GM18907 (cell line): Measurements from ENCODE around the gene ZSWIM5.
A peak's percentile ranks its signal among the peaks of the same experiment; 100 is the strongest.

ENCODE experiments used
- ATAC-seq: cut with Tn5 transposase; IDR thresholded peaks from one replicate; pipeline ENCODE4 v1.9.1; 2021; ENCODE audit warnings: mild to moderate bottlenecking, moderate library complexity; ENCODE audit not compliant: unreplicated experiment

Gene ZSWIM5

DNA sequence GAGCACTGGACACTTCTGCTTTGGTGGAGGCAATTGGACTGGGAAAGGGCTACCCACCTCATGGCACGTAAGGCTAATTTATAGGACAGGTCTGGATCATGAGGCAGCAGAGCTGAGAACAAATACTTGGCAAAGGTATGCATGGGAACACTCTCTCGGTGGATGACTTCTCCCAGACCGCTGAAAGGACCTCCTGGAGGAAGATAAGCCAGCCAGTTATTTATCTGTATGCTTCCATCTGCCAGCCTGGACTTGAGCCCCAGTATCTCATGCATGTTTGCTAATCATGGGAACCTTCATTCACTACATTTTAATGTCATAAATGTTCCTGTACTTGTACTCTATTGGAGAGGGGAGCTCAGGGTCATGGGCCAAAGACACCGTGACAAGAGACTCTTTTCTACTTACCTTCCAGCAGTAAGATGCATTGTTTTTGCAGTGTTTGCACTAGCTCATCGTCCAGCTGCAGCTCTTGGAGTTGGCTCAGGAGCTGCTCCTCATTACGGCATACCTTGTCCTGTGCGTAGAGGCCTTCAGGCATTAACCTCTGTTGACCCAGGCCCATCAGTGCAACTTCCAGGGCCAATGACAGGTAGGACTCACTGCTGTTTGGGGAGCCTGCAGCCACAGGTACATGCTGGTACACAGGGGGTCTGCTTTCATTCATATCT lies 170.6 kb downstream of the ZSWIM5 start:
- ATAC-seq = no peak

DNA sequence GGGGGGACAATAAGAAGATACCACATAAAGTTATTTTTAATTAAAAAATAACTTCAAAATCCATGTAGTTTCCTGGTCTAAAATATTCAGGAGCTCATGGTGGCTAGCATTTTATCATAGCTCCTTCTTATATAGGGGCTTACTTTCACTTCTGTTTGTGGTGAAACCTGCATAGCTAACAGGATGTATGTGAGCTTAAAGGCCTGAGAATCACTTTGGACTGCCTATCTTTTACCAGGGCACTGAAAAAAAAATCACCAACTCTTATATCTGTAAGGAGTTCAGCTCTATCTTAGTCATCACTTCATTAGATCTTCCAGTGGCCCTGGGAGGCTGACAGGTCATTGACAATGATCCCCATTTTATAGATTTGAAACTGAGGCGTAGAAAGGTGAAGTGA lies 173.0 kb downstream of the ZSWIM5 start:
- no peak for ATAC-seq

DNA sequence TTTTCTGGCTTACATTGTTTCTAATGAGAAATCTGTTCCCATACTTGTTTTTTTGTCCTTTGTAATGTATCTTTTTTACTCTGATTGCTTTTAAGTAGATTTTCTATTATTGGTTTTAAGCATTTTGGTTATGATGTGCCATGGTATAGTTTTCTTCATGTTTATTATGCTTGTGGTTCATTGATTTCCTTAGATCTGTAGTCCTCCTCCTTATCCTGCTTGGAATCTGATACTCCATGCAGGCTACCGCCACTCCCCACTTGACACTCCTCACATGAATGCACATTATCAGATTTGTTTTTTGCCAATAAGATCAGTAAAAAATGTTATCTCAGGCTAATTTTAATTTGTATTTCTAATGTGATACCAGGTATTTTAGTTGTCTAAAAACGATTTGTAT lies 173.6 kb downstream of the ZSWIM5 start:
- no peak for ATAC-seq

DNA sequence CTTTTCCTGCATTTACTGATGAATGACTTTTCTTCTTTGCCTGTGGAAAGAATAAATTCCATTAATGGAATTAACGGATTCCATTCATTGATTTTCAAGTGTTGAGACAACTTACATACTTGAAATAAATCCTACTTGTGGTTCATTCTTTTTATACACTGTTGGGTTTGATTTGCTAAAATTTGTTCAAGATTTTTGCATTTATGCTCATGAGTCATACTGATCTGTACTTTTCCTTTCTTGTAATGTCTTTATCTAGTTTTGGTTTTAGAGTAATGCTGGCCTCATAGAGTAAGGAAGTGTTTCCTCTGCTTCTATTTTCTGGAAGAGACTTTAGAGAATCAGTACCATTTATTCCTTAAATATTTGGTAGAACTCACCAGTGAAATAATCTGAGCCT lies 180.0 kb downstream of the ZSWIM5 start:
- ATAC-seq = no peak

DNA sequence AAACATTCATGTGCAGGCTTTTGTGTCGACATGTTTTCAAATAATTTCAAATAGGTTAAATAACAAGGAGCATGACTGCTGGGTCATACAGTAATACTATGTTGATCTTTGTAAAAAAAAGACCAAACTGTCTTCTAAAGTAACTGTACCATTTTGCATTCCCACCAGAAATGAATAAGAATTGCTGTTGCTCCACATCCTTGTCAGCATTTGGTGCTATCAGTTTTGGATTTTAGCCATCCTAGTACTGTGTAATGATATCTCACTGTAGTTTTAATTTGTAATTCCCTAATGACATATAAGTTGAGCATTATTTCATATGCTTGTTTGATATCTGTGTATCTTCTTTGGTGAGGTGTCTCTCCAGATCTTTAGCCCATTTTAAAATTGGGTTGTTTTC lies 182.7 kb downstream of the ZSWIM5 start:
- no peak for ATAC-seq

DNA sequence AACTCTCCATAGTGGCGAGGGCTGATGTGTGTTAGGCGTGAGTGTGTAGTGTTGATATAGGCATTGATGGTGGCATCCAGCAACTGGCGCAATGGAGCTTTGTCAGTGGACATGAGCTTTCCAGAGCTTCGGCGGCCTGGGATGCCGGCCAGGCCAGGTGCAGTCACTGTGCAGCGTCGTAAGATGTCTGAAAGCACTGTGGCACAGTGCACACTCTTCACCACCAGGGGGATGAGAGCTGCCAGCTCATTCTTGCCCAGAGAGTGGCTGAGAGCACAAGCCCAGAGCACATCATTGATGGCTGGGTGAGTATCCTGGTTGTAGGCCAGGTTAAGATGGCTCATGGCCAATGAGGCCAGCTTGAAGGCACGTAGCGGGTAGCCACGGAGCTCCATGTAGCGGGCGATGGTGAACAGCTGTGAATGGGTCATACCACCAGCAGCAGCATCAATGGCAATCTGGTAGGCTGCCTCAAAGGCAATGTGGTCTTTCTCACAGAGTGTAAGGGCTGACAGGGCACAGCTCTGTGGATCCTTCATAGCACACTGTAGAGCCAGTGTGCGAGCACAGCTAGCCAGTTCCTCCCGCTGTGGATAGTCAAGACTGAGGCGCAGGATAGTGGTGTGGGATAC lies 187.7 kb downstream of the ZSWIM5 start:
- ATAC-seq = peak; percentile 66

DNA sequence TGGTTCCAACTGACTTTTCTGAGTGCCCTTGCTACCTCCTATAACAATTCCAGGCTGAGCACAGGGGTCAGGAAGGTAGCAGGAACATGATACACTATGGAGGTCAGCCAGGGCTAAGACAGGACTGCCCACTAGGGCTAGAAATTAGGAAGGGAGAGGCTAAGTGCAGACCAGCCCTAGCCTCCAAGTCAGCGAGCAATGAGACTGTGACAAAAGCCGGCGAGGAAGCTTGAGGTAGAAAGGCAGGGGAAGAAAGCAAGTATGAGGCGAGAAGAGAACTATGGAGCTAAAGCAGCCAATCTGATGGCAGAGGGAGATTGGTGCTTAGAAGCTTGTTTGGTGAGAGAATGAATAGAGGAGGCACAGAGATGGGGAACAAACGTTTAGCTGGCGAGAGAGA lies 189.6 kb downstream of the ZSWIM5 start:
- ATAC-seq = no peak

DNA sequence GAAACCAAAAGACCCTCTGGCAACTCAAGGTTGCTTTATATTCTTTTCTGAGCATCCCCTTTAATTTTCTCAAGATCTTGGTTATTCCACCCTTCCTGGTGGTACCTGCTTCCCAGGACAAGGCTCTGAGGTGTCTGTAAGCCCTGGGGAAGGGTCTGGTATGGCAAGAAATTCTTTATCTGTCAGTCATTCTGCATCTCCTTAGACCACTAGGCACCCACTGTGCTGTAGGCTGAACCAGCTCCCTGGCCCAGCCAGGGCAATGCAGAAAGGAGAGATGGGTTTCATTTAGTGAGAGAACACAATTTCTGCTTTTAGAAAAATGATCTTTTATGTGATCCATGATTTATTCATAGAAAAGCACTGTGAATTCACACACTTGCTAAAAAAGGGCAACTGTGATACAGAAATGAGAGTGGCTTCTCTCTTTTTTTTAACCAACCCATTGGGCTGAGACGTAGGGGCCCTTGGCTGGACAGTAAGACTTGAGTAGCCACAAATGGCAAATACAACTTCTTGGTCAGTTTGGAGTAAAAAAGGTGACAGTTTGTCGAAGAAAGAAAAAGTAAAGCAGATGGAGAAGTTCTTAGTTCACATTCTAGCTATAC lies 190.2 kb downstream of the ZSWIM5 start:
- ATAC-seq = no peak

DNA sequence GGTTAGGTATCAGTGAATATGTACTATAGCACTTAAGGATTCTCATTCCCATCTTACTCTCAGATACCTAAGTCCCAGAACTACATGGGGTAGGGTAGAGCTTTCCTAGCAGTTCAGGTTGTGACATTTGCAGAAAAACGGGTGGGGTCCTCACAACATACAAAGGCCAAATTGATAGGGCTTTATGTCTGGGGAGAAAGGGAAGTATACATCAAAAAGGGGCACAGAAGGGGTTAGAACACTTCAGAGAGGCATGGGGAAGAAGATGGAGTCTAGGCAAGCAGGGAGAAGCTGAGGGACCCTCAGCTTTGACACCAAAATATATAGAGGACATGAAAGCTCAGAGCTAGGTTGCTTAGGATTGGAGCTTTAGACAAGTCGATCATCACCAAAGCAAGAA lies 190.7 kb downstream of the ZSWIM5 start:
- no peak for ATAC-seq

DNA sequence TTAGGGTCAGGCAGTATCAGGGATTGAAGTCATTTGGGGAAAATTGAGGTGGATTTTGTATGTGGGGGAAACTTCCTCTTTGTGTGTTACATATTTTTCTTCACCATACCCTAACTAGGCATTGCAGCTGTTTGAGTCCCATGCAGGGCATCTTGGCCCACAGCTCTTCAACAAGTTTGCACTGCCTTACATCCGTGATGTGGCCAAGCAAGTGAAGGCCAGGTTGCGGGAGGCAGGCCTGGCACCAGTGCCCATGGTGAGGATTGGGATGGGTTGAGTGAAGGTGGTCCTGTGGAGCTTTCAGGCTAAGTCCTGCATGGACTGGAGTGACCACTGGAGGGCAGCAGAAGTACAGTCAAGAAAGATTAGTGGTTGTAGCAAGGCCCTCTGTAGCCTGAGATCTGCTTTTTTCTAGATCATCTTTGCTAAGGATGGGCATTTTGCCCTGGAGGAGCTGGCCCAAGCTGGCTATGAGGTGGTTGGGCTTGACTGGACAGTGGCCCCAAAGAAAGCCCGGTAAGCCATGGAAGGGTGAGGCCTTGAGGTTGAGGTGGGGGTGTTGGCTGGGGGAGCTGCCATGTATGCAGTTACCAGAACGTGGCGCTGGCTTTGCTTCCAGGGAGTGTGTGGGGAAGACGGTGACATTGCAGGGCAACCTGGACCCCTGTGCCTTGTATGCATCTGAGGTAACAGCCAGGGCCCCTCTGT lies 191.9 kb downstream of the ZSWIM5 start:
- no peak for ATAC-seq

DNA sequence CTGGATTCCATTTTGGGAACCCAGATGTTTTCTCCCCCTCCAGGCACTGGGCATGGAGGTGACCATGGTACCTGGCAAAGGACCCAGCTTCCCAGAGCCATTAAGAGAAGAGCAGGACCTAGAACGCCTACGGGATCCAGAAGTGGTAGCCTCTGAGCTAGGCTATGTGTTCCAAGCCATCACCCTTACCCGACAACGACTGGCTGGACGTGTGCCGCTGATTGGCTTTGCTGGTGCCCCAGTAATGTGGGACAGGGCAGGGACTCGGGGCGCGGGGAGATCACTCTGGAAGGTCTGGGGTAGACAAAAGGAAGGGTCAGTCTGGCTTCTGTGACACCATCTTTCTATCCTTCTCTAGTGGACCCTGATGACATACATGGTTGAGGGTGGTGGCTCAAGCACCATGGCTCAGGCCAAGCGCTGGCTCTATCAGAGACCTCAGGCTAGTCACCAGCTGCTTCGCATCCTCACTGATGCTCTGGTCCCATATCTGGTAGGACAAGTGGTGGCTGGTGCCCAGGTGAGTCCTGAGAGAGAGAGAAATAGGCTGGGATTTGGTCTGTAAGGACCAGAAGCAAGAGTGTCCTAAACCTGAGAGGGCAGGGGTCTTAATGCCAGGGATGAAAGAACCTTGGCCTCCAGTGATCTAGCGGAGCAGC lies 192.7 kb downstream of the ZSWIM5 start:
- no peak for ATAC-seq

DNA sequence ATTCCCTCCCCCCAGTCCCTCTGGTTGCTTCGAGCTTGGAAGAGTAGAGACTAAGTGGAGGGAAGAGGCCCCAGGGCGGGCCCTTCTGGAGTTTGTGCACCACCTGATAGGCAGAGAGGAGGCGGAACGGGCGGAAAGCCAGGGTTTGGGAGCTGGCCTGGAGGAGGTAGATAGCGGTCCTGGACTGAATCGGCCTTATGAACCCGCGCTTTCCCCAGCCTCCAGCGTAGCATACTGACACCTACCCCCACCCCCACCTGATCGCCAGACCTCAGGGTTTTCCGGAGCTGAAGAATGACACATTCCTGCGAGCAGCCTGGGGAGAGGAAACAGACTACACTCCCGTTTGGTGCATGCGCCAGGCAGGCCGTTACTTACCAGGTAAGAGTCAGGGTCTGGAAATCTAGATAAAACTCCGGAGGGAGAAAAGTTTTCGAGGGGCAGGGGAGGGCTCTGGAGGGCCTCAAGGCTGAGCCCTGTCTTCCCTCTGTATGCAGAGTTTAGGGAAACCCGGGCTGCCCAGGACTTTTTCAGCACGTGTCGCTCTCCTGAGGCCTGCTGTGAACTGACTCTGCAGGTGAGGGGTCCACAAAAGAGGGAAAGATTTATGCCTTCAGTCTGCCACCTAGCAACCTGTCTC lies 193.6 kb downstream of the ZSWIM5 start:
- ATAC-seq = no peak

DNA sequence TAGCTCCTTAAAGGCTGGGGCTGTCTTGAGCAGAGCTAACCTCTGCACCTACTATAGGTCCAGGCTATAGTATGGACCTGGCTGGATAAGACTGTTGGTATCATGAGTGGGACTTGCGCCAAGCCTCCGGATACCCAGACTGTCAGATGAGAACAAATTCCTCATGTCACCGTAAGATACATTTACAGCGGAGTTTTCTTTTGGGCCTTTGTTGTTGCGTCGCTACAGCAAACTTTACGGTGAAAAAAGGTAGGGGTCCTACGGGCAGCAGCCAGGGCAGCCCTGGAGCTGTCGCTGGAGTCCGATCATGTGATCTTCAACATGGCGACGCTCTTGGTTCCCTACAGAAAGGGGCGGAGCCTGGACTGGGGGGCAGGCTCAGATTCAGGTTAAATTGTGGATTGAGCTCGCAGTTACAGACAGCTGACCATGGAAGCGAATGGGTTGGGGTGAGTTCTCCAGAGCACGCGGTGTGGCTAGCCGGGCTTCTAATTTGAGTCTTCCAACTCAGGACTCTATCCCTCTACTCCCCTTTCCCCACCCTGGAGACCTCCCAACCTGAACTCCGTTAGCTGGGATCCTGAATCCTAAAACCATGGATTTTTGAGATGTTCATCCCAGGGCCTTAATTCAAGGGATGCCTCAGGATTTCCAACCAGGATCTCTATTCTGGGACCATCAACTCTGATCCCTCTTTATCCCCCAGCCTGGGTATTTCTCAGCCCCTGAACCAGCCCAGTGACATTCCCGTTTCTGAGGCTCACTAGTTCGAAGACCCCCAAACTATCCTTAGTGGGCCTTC lies 194.4 kb downstream of the ZSWIM5 start, which contains the start of gene UROD:
Gene UROD, plus strand, starts transcription at position 418 of the 802 bp plus-strand sequence. Its CDS starts 12 bp downstream, at position 430.
- peak; percentile 66 for ATAC-seq

DNA sequence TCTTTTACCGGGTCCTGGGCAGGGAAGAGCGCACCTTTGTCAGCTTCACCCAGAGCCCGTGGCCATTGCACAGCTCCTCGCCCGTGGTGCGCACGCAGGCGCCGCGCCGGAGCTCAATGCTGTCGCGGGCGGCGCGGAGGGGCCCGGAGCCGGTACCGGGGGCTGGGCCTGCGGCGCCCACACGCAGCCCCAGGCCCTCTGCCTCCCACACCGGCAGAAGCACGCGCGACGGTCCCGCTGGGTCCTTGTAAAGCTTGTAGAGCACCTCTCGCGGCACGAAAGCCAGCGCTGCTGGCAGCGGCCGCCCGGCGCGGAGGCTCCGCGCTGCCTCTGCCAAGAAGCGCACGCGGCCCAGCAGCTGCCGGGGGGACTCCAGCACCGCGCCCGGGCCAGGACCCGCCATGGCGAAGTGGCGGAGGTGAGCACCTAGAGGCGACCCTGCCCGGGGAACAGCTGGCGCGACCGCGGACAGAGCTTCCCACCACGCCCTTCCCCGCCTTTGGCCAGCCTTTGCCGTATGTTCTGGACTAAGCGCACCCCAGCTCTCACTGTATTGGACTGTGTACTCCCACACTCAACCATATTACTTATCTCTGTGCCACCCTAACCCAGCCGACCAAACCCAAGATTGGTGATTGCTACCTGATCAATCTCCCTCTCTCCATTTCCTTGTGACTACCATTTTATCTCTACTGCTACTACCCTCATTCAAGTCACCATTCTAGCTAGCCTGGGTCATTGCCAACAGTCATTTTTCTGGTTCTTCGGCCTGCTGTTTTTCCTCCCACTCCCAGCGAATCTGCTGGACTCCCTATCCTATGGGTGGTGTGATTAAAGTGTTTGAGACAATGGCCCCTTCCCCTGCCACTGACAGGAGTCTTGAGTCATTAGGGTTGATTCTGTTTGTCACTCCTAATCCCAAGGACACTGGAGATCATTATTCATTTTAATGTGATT lies 195.3 kb downstream of the ZSWIM5 start, which contains the start of gene HECTD3:
Gene HECTD3, minus strand, starts transcription at position 470 of the 957 bp plus-strand sequence. Its CDS starts 67 bp downstream, at position 403.
- peak; percentile 69 for ATAC-seq

DNA sequence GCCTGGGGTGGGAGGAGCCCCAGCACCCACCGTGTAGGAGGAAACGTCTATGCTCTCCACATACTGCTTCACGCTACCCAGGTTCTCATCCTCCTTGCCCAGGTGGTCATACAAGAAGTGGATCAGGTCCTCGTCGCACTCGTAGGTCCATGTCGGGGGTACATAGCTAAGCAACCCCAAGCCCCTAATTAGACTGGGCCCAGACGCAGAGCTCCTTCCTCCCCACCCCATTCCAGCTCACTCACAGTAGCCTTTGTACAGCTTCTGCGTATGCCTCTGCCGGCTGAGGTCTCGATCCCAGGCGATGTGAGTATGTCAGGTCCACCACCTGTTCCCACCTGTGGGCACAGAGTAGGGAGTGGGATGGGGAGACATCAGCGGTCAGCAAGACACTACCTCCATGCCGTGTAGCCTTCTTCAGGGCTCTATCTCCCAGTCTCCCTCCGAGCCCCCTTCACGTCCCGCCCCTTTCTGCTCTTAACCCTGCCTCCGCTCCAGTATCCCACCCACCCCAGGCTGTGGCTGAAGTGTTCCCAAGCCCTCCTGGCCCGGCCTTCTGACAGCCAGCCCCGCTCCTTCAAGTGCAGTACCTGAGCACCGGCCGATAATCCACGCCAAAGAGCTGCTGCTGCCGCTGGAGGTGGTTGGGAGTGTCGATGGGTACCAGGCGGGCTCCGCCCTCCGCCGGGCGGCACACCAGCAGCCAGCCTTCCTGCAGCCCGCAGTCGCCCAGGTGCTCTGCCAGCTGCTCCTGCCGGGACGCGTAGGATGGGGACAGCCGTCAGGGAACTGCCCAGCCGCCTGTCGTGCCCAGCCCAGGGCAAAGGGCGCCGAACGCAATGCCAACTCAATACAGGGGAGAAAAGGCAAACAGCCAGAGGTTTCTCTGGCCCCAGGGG lies 196.2 kb downstream of the ZSWIM5 start:
- ATAC-seq = no peak

DNA sequence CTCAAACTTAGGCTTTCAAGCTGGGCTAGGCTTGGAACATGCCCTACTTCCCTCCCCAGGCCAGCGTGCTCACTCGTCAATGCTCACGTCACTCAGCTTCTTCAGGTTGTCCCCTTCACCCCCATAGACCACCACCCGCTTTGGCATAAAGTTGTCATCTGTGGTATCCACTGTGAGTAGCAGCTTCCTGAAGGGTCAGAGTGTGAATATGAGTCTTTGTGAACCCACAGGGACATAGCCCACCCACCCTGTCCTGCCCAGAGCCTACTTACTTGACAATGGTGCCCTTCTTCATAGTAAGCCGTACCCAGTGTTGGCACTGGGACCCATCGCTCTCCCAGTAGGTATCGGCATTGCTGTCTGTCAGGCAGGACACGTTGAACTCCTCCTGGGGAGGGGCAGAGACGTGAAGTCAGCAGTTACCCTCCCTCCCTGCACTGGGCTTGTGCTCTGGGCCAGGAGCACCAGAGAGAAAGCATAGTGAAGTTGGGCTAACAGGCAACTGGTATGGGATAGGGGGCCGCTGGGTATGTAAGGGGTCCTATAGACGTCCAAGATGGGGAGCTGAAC lies 197.0 kb downstream of the ZSWIM5 start:
- ATAC-seq = no peak

DNA sequence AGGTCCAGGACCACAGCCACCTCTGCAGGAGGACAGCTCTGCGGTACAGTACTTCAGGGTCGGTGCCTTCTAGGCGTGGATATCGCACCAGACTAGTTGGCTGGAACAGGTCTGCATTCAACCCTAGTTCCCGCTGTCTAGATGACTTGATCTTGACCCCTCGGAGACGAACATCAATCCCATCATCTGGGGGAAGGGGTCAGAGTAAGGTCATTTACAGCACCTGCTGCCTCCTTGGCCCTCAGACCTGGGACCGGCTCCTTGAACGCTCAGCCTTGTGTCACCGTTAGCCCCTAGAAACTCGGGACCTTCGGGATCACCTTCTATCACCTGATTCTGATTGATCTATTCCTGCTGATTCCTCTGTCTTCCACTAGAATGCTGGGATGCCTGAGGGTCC lies 197.9 kb downstream of the ZSWIM5 start:
- no peak for ATAC-seq
